ENCODE measurements around the gene TMEM218.

TMEM218 gene
- long read RNA-seq, full-length matches to known transcripts: 12 of 42 reads
- long read RNA-seq, partial matches to known transcripts: 0 of 42 reads
- long read RNA-seq, other reads (novel, unspliced or antisense): 30 of 42 reads

- peak; percentile 94 to 98 for DNase-seq (ENCODE audit: low read depth in 1 of 2, low spot score in 1 of 2)
- TF ChIP-seq GABPA (IDR thresholded peaks at IDR 0.05; ENCODE audit: low read depth): peak; percentile 86
- TF ChIP-seq POLR2AphosphoS5 (IDR thresholded peaks at IDR 0.05; ENCODE audit: low read depth): peak; percentile 51; the same call in 1 of the 2 replicates
- no peak for TF ChIP-seq CTCF (IDR thresholded peaks at IDR 0.05; ENCODE audit: insufficient read depth, low read length)
- H3K27ac ChIP-seq (replicated peaks): peak within 1 kb of the TSS; percentile 74
- H3K27me3 ChIP-seq (ENCODE audit: insufficient read depth, poor library complexity, severe bottlenecking): no peaks in the 10 kb centered on the region
- peak within 1 kb of the TSS; percentile 91 for H3K4me3 ChIP-seq (replicated peaks; ENCODE audit: insufficient read depth, low read length)
Measured at GRCh38 chr11:125111343-125112207, at the start of gene TMEM218. TSS of gene TMEM218 (minus strand) at chr11:125111626. CDS start at chr11:125102241, 9,385 bp downstream.

GRCh38 chr11:125157953-125158680 lies 46.7 kb upstream of the TMEM218 start:
- no peak overlapping the region for H3K27ac ChIP-seq (replicated peaks)
- H3K27me3 ChIP-seq (ENCODE audit: insufficient read depth, poor library complexity, severe bottlenecking): peaks cover 5% of the 10 kb centered on the region
- DNase-seq (ENCODE audit: low read depth in 1 of 2, low spot score in 1 of 2): no peak
- no peak for TF ChIP-seq POLR2AphosphoS5 (IDR thresholded peaks at IDR 0.05; ENCODE audit: low read depth)
- no peak for TF ChIP-seq SPI1 (IDR thresholded peaks at IDR 0.05; ENCODE audit: borderline replicate concordance, low read depth)
- TF ChIP-seq GABPA (IDR thresholded peaks at IDR 0.05; ENCODE audit: low read depth): no peak
- TF ChIP-seq CTCF (IDR thresholded peaks at IDR 0.05; ENCODE audit: insufficient read depth, low read length): no peak
- TF ChIP-seq REST (IDR thresholded peaks at IDR 0.05; ENCODE audit: insufficient replicate concordance, low read depth): no peak
- no peak overlapping the region for H3K4me3 ChIP-seq (replicated peaks; ENCODE audit: insufficient read depth, low read length)

- TF ChIP-seq REST (IDR thresholded peaks at IDR 0.05; ENCODE audit: insufficient replicate concordance, low read depth): no peak
- TF ChIP-seq GABPA (IDR thresholded peaks at IDR 0.05; ENCODE audit: low read depth): no peak
- TF ChIP-seq POLR2AphosphoS5 (IDR thresholded peaks at IDR 0.05; ENCODE audit: low read depth): no peak
- no peak for TF ChIP-seq SPI1 (IDR thresholded peaks at IDR 0.05; ENCODE audit: borderline replicate concordance, low read depth)
- TF ChIP-seq CTCF (IDR thresholded peaks at IDR 0.05; ENCODE audit: insufficient read depth, low read length): no peak
- Histone ChIP-seq H3K4me3 (replicated peaks; ENCODE audit: insufficient read depth, low read length) (no peak overlapping the region), H3K27me3 (ENCODE audit: insufficient read depth, poor library complexity, severe bottlenecking) (no peaks in the 10 kb centered on the region), H3K27ac (replicated peaks) (no peak overlapping the region)
- DNase-seq (ENCODE audit: low read depth in 1 of 2, low spot score in 1 of 2): no peak
Measured at GRCh38 chr11:125157118-125157733, 45.8 kb upstream of the TMEM218 start.

Measured in HL-60 (cell line).